GM18519 (cell line): Measurements from ENCODE around the gene RSPH1.

Source experiments
- ATAC-seq: cut with Tn5 transposase; IDR thresholded peaks from one replicate; pipeline ENCODE4 v1.9.1; 2021; ENCODE audit warnings: mild to moderate bottlenecking, moderate library complexity; ENCODE audit not compliant: unreplicated experiment, low FRiP score

RSPH1 gene

GRCh38 chr21:42532466-42533181 is 36.6 kb upstream of the RSPH1 start:
- ATAC-seq, result no peak

GRCh38 chr21:42531771-42532170 is 35.7 kb upstream of the RSPH1 start:
- no peak for ATAC-seq

GRCh38 chr21:42530167-42530518 is 34.1 kb upstream of the RSPH1 start:
- ATAC-seq, result no peak

- no peak for ATAC-seq
Measured at GRCh38 chr21:42527489-42528158, 31.6 kb upstream of the RSPH1 start.

DNA sequence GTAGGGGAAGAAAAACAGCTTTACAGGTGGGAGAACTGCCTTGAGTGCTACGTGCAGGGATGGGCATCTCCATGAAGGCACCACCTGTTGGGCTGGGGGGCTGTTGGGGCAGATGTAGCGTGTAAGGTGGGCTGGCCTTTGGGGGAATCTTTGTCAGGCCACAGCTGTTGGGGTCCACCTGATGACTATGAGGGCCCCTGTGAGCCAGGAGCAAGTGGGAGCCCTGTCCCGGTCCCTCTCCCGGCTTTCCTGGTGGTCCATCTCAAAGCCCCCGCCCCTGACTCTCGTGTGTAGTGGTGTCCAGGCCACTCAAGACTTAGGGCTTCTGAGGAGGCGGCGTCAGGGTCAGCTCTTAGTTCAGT is 31.1 kb upstream of the RSPH1 start:
- no peak for ATAC-seq

DNA sequence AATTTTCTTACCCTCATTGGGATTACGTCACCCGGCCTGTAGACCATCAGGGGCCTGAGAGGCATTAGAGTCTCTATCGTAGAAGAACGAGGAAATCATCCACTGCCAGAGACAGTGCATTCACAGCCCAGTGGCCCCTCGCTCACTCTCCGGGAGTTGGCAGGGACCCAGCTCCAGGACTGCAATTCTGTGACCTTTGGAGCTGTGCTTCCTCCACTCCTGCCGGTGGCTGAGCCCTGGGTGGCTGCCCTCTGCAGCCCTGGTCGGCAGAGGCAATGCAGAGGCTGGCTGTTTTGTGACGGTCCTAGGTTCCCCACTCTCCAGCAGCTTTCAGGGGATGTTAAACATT is 30.3 kb upstream of the RSPH1 start:
- no peak for ATAC-seq

DNA sequence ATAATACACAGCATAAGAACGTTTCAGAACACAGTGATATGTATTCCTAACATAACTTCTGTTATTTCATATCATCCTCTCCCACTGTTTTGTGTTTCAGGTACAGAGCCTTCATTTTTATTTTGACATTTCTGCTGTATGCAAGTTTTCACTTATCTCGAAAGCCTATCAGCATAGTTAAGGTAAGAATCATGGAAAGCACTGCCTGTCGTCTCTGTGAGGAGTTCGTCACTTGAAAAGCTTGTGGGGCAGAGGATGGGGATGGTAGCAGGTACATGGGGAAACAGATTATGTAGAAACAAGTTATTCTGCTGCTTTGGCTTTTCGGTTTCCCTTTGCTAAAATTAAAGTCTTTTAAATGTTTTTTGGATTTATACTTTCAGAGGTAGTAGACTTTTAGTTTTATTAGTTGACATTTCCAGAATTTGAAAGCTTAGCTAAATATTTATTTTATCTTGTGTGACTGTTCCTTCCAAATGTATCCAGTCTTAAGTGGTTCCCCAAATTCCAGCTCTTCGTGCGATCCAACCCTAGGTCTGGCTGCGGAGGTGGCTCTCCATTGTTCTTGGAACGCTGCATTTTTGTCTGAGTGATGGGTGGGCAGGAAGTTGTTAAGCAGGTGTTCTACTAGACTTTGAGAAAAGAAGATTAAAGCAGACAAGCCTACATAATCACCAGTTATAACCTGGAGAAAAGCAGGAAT is 29.8 kb upstream of the RSPH1 start:
- ATAC-seq, result no peak

GRCh38 chr21:42525029-42525581 is 29.1 kb upstream of the RSPH1 start:
- no peak for ATAC-seq

DNA sequence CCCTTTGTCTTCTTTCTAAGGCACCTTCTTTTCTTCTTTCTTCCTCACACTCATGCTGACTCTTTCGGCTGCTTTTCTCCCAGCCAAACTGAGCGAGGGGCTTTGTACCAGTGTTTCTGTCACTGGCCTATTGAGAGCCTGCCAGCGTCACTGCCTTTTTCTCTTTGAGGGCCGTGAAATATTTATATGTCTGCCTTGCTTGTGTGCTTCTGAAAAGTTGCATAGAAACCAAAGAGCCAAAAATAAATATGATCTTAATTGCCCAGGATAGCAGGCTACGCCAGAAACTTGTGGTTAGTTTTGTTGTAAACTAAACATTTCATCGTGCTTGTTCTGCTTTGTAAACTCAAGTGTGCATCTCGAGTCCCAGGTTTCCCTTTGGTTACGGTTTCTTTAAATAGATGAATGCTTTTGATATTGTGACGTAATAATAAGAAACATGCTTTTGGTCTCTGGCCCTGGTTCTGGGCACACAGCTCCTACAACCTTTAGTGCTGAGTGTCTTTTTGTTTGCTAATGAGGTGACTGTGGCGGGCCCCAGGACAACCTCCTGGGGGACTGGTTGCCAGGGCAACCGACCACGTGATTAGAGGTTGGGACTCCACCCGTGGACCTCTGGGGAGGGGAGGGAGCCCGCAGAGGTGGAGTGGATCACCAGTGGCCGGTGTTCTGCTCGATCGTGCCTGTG is 28.5 kb upstream of the RSPH1 start:
- ATAC-seq, result peak; percentile 65

DNA sequence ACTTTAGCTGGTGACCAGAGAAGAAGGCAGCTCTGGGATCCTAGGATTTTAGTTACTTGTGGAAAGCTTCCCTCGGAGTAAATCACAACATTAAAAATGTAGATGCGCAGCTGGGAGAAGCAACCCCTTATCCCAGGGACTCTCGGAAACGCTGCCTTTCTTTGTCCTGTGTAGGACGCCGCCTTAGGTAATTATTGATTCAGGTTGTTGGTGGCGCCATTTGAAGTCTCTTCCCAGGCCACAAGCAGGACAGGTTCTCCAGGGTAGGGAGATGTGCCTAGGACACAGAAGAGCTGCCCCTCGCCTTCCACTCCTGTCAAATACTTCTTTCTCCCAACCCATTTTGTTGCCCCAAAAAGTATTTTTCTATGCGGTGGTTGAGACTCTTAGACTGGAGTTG is 27.9 kb upstream of the RSPH1 start:
- ATAC-seq, result no peak

GRCh38 chr21:42523211-42523610 is 27.2 kb upstream of the RSPH1 start:
- no peak for ATAC-seq

GRCh38 chr21:42522771-42523170 is 26.7 kb upstream of the RSPH1 start:
- ATAC-seq, result no peak

DNA sequence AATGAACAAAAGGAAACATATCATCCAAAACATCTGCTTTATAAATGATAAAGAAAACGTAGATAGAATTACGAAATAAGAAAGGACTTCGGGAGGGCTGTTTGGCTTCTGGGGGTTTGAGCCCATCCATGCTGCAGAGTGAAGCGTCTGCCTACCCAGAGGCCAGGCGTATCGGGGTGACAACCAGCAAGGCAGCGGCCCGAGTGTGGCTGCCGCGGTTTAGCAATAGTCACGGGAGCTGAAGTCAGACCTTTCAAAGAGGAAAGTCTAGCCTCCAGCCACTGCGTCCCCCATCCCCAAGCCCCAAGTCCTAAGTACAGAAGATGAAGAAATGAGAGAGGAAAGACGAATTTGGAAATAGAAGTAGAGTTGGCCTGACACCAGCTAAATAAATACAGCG is 26.2 kb upstream of the RSPH1 start:
- no peak for ATAC-seq

GRCh38 chr21:42521805-42522204 is 25.8 kb upstream of the RSPH1 start:
- no peak for ATAC-seq

GRCh38 chr21:42521384-42521783 is 25.4 kb upstream of the RSPH1 start:
- no peak for ATAC-seq

DNA sequence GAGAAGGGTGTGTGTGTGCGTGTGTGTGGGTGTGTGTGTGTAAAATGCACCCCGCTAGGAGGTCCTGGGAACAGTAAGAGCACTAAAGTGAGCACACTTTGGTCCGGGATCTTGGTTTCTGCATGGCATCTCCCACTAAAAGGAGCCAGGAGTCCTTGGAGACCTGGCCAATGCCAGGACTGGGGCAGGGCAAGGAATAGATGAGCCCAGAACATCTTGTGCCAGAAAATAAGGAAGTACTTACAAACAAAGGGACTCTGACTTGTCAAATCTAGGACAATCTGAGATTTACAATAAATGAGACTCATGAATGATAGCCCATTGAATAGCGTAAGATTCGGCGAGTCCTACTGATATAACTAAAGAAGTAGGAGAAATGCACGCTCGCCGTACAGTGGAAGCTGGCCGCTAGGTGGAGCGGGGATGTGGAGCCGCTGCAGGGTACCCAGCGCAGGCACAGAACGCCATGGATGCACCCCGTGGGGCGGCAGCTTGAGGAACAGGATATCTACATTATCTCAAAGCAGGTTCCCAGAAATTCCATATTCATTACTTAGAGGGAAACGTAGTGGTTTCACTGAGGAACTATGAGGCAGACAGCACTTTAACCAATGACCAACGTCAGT is 24.7 kb upstream of the RSPH1 start:
- ATAC-seq, result no peak

DNA sequence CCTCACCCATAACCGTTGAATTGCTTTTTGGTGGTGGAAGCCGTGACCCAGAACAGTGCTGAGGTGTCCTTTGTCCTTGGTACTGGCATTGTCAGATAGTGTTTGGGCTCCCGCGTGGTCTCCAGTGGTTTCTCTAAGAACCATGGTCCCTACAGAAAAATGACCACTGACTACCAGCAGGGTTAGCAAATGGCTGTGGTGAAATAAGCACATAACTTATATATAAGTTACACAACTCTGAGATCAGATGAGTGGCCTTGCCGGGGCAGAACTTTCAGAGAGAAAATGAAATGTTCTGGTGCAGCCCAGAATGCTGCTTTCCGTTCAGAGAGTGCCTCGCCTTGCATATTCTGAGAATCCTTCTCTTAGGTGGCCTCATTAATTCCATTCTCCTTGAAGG is 22.6 kb upstream of the RSPH1 start:
- no peak for ATAC-seq

DNA sequence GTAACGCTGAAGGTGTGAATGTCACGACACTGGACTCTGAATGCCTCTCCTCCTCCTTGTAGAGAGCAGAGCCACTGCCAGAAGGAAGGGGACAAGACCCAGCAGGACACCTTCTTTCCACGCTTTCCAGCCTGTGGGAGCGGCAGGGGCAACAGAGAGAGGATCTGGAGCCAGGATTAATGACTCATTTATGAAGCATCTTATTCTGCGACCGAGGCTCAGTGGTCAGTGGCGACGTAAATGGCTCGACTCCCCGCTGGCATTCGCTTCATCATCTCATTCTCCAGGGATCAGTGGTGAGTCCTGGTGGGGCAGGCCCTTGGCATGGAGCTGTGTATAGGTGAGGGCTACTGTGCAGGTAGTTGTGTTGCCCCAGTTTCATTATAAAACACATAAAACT is 22.2 kb upstream of the RSPH1 start:
- no peak for ATAC-seq

DNA sequence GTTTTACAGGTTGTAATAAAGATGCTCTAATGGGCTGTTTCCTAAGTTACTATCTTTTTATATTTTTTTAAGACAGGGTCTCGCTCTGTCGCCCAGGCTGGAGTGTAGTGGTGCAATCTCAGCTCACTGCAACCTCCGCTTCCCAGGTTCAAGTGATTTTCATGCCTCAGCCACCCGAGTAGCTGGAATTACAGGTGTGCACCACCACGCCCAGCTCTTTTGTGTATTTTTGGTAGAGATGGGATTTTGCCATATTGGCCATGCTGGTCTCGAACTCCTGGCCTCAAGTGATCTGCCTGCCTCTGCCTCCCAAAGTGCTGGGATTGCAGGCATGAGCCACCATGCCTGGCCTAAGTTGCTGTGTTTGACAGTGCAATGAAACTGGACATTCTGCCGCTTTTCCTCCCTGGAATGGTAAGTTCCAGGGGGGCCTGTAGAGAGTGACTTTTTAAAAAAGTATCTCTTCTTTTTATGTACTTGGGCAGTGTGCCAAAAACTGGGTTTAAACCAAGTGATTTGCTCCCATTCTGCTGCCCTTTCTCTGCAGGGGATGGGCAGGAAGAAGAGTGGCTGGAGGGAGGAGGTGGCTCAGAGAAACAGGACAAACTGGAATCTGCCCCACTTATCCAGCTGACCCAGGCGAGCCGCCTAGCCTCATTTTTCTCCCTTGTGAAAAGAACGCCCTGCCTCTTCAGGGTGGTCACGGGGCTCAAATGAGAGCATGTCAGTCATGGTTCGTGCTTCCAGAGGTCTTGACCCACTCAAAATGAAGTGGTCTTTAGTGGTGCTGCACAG is 19.9 kb upstream of the RSPH1 start:
- ATAC-seq, result no peak

GRCh38 chr21:42514883-42515228 is 18.8 kb upstream of the RSPH1 start:
- ATAC-seq, result no peak
